OCI-LY3 (cell line): ENCODE data around the gene TOP1.
A peak's percentile ranks its signal among the peaks of the same experiment; 100 is the strongest.

Experiments used
- H2AFZ ChIP-seq: fragments of 200-600, 300-600 bp; shearing (Covaris generic); 2 replicates; pipeline ENCODE4 v1.6.0; 2014; ENCODE audit warnings: antibody characterized with exemption, low read depth, low read length
- H3K27ac ChIP-seq: fragments of 200-600, 300-600 bp; sonication (generic); 2 replicates; pipeline ENCODE4 v1.5.1; 2014; ENCODE audit warnings: mild to moderate bottlenecking, low read length, moderate library complexity, mixed read lengths
- H3K27me3 ChIP-seq: fragments of 200-600, 300-600 bp; sonication (generic); 2 replicates; pipeline ENCODE4 v1.6.1; 2014; ENCODE audit warnings: low read depth, low read length, mixed read lengths
- H3K36me3 ChIP-seq: fragments of 200-600, 300-600 bp; sonication (generic); replicated peaks from 2 replicates; pipeline ENCODE3; 2014; ENCODE audit warnings: low read depth, low read length, mixed read lengths
- H3K4me1 ChIP-seq: fragments of 300-600, 200-600 bp; sonication (generic); 2 replicates; pipeline ENCODE4 v1.6.1; 2014; ENCODE audit warnings: low read length, mixed read lengths
- H3K4me2 ChIP-seq: fragments of 200-600, 300-600 bp; sonication (generic); 2 replicates; pipeline ENCODE4 v1.6.1; 2014; ENCODE audit warnings: low read length, mixed read lengths
- H3K4me3 ChIP-seq: fragments of 300-600, 200-600 bp; sonication (generic); 2 replicates; pipeline ENCODE4 v1.5.1; 2014; ENCODE audit warnings: antibody characterized with exemption, mild to moderate bottlenecking, low read length, moderate library complexity
- H3K79me2 ChIP-seq: fragments of 300-600, 200-600 bp; shearing (Covaris generic); 2 replicates; pipeline ENCODE4 v1.6.1; 2014; ENCODE audit warnings: mild to moderate bottlenecking, low read length, mixed read lengths
- H3K9ac ChIP-seq: fragments of 300-600, 200-600 bp; shearing (Covaris generic); 2 replicates; pipeline ENCODE4 v1.6.0; 2014; ENCODE audit warnings: mild to moderate bottlenecking, low read length, moderate library complexity
- H3K9me3 ChIP-seq: fragments of 200-600, 300-600 bp; shearing (Covaris generic); 2 replicates; pipeline ENCODE4 v1.6.1; 2014; ENCODE audit warnings: low read length, mixed read lengths; ENCODE audit not compliant: insufficient read depth
- H4K20me1 ChIP-seq: fragments of 200-600, 300-600 bp; sonication (generic); 2 replicates; pipeline ENCODE4 v1.6.1; 2016; ENCODE audit warnings: low read length, mixed read lengths; ENCODE audit not compliant: insufficient read depth
- CTCF ChIP-seq: fragments of 200-600, 300-600 bp; sonication (generic); IDR thresholded peaks from 2 replicates; pipeline ENCODE4 v1.5.1; 2014; ENCODE audit warnings: antibody characterized with exemption, low read length, low read depth
- EZH2phosphoT487 ChIP-seq: fragments of 200-600 bp; shearing (Covaris generic); IDR thresholded peaks from 2 replicates; pipeline ENCODE4 v1.6.1; 2018; ENCODE audit warnings: antibody characterized with exemption, mixed run types, low read depth

Gene TOP1

GRCh38 chr20:41137614-41138474 lies 109.2 kb downstream of the TOP1 start:
- Histone ChIP-seq H4K20me1 (peaks cover 47% of the 10 kb centered on the region), H3K9me3 (no peaks in the 10 kb centered on the region), H3K4me3 (peak overlapping the region; percentile 82), H3K36me3 (no peaks in the 10 kb centered on the region), H3K4me1 (peaks cover 67% of the 10 kb centered on the region), H3K27me3 (no peaks in the 10 kb centered on the region), H3K27ac (peak overlapping the region; percentile 43), H3K79me2 (peaks cover 55% of the 10 kb centered on the region), H2AFZ (no peak overlapping the region), H3K4me2 (peak overlapping the region; percentile 93), H3K9ac (peak overlapping the region; percentile 81)
- TF ChIP-seq CTCF = no peak
- TF ChIP-seq EZH2phosphoT487 = no peak

- H3K36me3 ChIP-seq = no peaks in the 10 kb centered on the region
- H3K4me3 ChIP-seq = peak overlapping the region; percentile 82
- H3K9ac ChIP-seq = peak overlapping the region; percentile 81
- peak overlapping the region; percentile 43 for H3K27ac ChIP-seq
- no peaks in the 10 kb centered on the region for H3K27me3 ChIP-seq
- peaks cover 64% of the 10 kb centered on the region for H3K4me1 ChIP-seq
- H3K4me2 ChIP-seq = peak overlapping the region; percentile 93
- H2AFZ ChIP-seq = no peak overlapping the region
- H4K20me1 ChIP-seq = peaks cover 54% of the 10 kb centered on the region
- no peaks in the 10 kb centered on the region for H3K9me3 ChIP-seq
- TF ChIP-seq CTCF = no peak
- no peak for TF ChIP-seq EZH2phosphoT487
- H3K79me2 ChIP-seq = peaks cover 63% of the 10 kb centered on the region
Observed at GRCh38 chr20:41138475-41139226, 110.0 kb downstream of the TOP1 start.

- Histone ChIP-seq H3K27ac (peak overlapping the region; percentile 43), H3K4me1 (peaks cover 56% of the 10 kb centered on the region), H3K9me3 (no peaks in the 10 kb centered on the region), H3K79me2 (peaks cover 71% of the 10 kb centered on the region), H3K4me3 (peak overlapping the region; percentile 82), H3K4me2 (peak overlapping the region; percentile 93), H3K36me3 (peaks cover 7% of the 10 kb centered on the region), H4K20me1 (peaks cover 61% of the 10 kb centered on the region), H3K9ac (peak overlapping the region; percentile 81; the same call in 1 of the 2 replicates), H2AFZ (no peak overlapping the region), H3K27me3 (no peaks in the 10 kb centered on the region)
- TF ChIP-seq EZH2phosphoT487 = no peak
- TF ChIP-seq CTCF = no peak
Observed at GRCh38 chr20:41139227-41140093, 110.8 kb downstream of the TOP1 start.
